ENCODE measurements around the gene PGR.

GRCh38 chr11:100994966-100995365, 134.6 kb downstream of the PGR start:
- TF ChIP-seq ZFX (IDR thresholded peaks at IDR 0.05), result no peak
- no peak for TF ChIP-seq CTCF (conservative IDR thresholded peaks at IDR 0.05)

Data from C4-2B (cell line).